BJ (cell line): ENCODE results near the gene SDHA. TPM values are rescaled to one million over a fixed set of nuclear protein-coding genes. Genes with fewer than 3 reads are reported as not detected.

ENCODE experiments used
- CTCF ChIA-PET: fragments of 350-600 bp; formaldehyde crosslinking; extraction: SDS; loops from one replicate; lab custom pipeline; 2021; ENCODE audit warnings: antibody characterized with exemption, inconsistent platforms; lab: Yijun Ruan, JAX
- POLR2A ChIA-PET: fragments of 300-600 bp; sonication (Branson Sonifier 250); formaldehyde crosslinking; extraction: SDS; loops from one replicate; lab custom pipeline; 2021; ENCODE audit warnings: antibody characterized with exemption; lab: Charles Lee
- DNase-seq: peaks from one replicate; pipeline ENCODE4 v3.0.0-alpha.2; 2011; ENCODE audit warnings: low read depth
- H3K27me3 ChIP-seq: 2 replicates; pipeline ENCODE4 v1.6.0; 2011; ENCODE audit warnings: low read length; ENCODE audit not compliant: control insufficient read depth, insufficient read depth
- H3K36me3 ChIP-seq: 2 replicates; pipeline ENCODE4 v1.5.1; 2011; ENCODE audit warnings: low read length; ENCODE audit not compliant: control insufficient read depth, insufficient read depth
- H3K4me3 ChIP-seq: 2 replicates; pipeline ENCODE4 v1.5.1; 2011; ENCODE audit warnings: low read depth, mild to moderate bottlenecking, control low read depth, low read length
- CTCF ChIP-seq: IDR thresholded peaks from 2 replicates; pipeline ENCODE4 v1.5.1; 2011; ENCODE audit warnings: low read depth, mild to moderate bottlenecking, control low read depth, inconsistent platforms, low read length, moderate library complexity; ENCODE audit not compliant: insufficient read depth
- polyA plus RNA-seq: library from polyadenylated mRNA; depleted of rRNA; stranded (reverse); fragments of >200 nt; gene quantifications from 2 replicates; pipeline ENCODE4 v1.2.3, GENCODE V29; 2011

SDHA gene
- polyA plus RNA-seq, 1 experiment = 112 TPM

DNA sequence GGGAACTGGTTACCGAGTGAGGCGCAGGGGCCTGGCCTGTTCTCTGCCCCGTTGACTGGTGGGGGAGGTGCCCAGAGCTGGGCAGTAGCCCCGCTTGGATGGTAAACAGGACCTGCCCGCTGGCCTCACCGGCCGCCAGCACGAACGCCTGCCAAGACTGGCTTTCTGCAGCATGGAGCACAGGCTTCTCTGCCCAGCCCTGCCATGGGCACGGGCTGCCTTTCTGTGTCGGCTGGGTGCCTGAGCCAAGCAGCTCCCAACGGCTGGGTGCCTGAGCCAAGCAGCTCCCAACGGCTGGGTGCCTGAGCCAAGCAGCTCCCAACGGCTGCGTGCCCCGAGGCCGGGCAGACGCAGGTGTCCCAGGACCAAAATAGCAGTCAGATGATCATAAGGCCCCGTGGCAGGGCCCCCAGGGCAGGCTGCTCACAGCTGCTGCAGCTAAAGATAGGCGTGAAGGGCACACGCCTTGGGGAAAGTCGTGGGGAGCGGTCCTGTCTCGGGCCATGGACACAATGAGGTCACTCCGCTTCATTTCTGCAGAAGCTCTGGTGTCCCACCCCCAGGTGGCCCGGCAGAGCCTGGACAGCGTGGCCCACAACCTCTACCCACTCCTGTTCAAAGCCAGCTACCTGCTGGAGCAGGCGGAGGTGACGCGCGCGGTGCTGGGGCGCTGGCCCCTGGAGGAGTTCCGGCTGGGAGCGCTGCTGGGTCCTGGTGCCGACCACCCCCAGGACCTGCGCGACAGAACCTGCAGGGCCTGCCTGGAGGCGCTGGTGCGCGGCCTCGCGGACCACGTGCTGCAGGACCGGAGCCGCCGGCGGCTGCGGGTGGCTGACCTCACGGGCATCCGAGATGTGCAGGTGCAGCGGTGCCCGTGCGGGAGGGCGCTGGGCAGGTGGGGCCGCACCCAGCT, 26.8 kb upstream of the SDHA start, which contains the start of gene LRRC14B:
Gene LRRC14B, plus strand, starts transcription at position 460 of the 913 bp plus-strand sequence. Its CDS starts 44 bp downstream, at position 504.
- no peak for TF ChIP-seq CTCF
- Histone ChIP-seq H3K36me3 (no peaks in the 10 kb centered on the region), H3K4me3 (no peak within 1 kb of the TSS), H3K27me3 (peaks cover 3% of the 10 kb centered on the region)
- POLR2A ChIA-PET = no interaction called here
- no peak for DNase-seq
- CTCF ChIA-PET = interaction anchor here (0.8 to 1.7 kb wide), 2 partner anchors 9 to 21 kb away, joined by 4 read pairs; no protein-coding TSS in a partner anchor

- TF ChIP-seq CTCF = no peak
- peaks cover 3% of the 10 kb centered on the region for H3K27me3 ChIP-seq
- POLR2A ChIA-PET = no interaction called here
- no peaks in the 10 kb centered on the region for H3K36me3 ChIP-seq
- H3K4me3 ChIP-seq = no peak overlapping the region
- DNase-seq = no peak
- CTCF ChIA-PET = interaction anchor here (1.0 kb wide), 1 partner anchor 13 kb away, joined by 3 read pairs; no protein-coding TSS in a partner anchor
Observed at GRCh38 chr5:191949-192690, 26.0 kb upstream of the SDHA start.

DNA sequence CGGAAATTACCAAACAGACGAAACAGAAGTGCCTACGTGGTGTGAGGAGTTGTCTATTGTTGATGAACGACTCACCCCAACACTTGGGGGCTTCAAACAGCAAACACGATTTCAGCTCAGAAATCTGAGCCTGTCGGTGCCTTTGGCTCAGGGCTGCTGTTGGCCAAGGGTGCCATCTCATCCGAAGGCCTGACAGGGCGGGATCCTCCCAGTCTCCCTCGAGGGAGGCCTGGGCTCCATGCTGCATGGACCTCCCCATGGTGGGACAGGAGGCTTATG, 25.5 kb upstream of the SDHA start:
- TF ChIP-seq CTCF = no peak
- Histone ChIP-seq H3K4me3 (no peak overlapping the region), H3K36me3 (no peaks in the 10 kb centered on the region), H3K27me3 (peaks cover 3% of the 10 kb centered on the region)
- ChIA-PET POLR2A (no interaction called here), CTCF (interaction anchor here (1.0 kb wide), 1 partner anchor 13 kb away, joined by 3 read pairs; no protein-coding TSS in a partner anchor)
- DNase-seq = no peak

- Histone ChIP-seq H3K4me3 (no peak overlapping the region), H3K36me3 (no peaks in the 10 kb centered on the region), H3K27me3 (peaks cover 3% of the 10 kb centered on the region)
- TF ChIP-seq CTCF = no peak
- no peak for DNase-seq
- CTCF ChIA-PET = interaction anchor here (1.0 kb wide), 1 partner anchor 12 kb away, joined by 3 read pairs; no protein-coding TSS in a partner anchor
- POLR2A ChIA-PET = no interaction called here
Observed at GRCh38 chr5:192970-193831, 24.9 kb upstream of the SDHA start.
